Stomach (tissue), 9 donors: Measurements from ENCODE around the gene PCDH9. TPM values are rescaled to one million over a fixed set of nuclear protein-coding genes. Genes with fewer than 3 reads are reported as not detected.

Source experiments
- DNase-seq, 2 donors: peaks; one replicate each; pipeline versions ENCODE4 v3.0.0 to v3.0.0-alpha.2; 2013 to 2019
- H3K27ac ChIP-seq, 5 donors: fragments of 200-600 bp in 4 of 5; sonication (generic) in 4 of 5; one replicate each; pipeline ENCODE4 v1.5.1; 2013 to 2019; ENCODE audit warnings: mild to moderate bottlenecking in 1 of 5, moderate library complexity in 1 of 5
- H3K27me3 ChIP-seq, 3 donors: fragments of 200-600 bp; sonication (generic); one replicate each; pipeline ENCODE4 v1.5.1; 2017 to 2019; ENCODE audit warnings: mixed run types in 1 of 3
- H3K36me3 ChIP-seq, 4 donors: fragments of 200-600 bp; sonication (generic); 1 replicate in 3 of 4; 2 replicates in 1 of 4; pipeline ENCODE4 v1.5.1; 2016 to 2019
- H3K4me1 ChIP-seq, 4 donors: fragments of 200-600 bp; sonication (generic); one replicate each; pipeline ENCODE4 v1.5.1; 2016 to 2019
- H3K4me3 ChIP-seq, 4 donors: fragments of 200-600 bp; sonication (generic) in 3 of 4; one replicate each; pipeline ENCODE4 v1.5.1; 2016 to 2019; ENCODE audit warnings: mild to moderate bottlenecking in 1 of 4
- H3K9me3 ChIP-seq, 4 donors: fragments of 200-600 bp; sonication (generic); one replicate each; pipeline ENCODE4 v1.5.1; 2016 to 2019
- EP300 ChIP-seq: sonication (generic); formaldehyde crosslinking; IDR thresholded peaks from one replicate; pipeline ENCODE4 v1.6.1; 2017; ENCODE audit warnings: antibody characterized with exemption
- POLR2A ChIP-seq, 4 donors: fragments of 450-650 bp; IDR thresholded peaks; one replicate each; pipeline ENCODE4 v1.6.1; 2016; ENCODE audit warnings: antibody characterized with exemption in 4 of 4, control low read depth in 2 of 4, mild to moderate bottlenecking in 1 of 4, moderate library complexity in 1 of 4
- POLR2AphosphoS5 ChIP-seq, 3 donors: sonication (generic); formaldehyde crosslinking; IDR thresholded peaks; one replicate each; pipeline ENCODE4 v1.6.1; 2016; ENCODE audit warnings: antibody characterized with exemption in 3 of 3
- WGBS, 5 donors: extraction: QIAGEN DNeasy Blood & Tissue Kit in 3 of 5; methylation state at CpG; one replicate each; pipeline versions ENCODE4 v1.1.5 to v1.1.7; 2013 to 2018; 5-methylcytosine and 5-hydroxymethylcytosine counted together
- intact Hi-C: fragments of 100-400 bp; cut with DNase I; formaldehyde crosslinking; loops from one replicate; pipeline ENCODE4 v1.15.1; 2023; ENCODE audit warnings: low total_unique reads
- polyA plus RNA-seq, 3 donors: library from polyadenylated mRNA; stranded (reverse); fragments of 200-250 nt; gene quantifications; one replicate each; pipeline ENCODE4 v1.2.3, GENCODE V29; 2013
- total RNA-seq, 5 donors: library from RNA; depleted of rRNA; stranded (reverse); fragments of >200 nt; gene quantifications; one replicate each; pipeline versions ENCODE4 v1.1.0 to v1.2.3, GENCODE V29; 2014 to 2016
- TF ChIP-seq, protein P1 (sequence below), 7 experiments: fragments of 450-650 bp in 4 of 7; fragments of 200-600 bp in 3 of 7; sonication (generic) in 3 of 7; IDR thresholded peaks; one replicate each; pipeline ENCODE4 v1.5.1; 2016 to 2019; ENCODE audit warnings: antibody characterized with exemption in 7 of 7, control low read depth in 2 of 7, mild to moderate bottlenecking in 1 of 7
- donor health status: healthy with polysubstance abuse.
- donor health status: Bipolar disorder and iron deficiency.
- donor health status: healthy.

Gene PCDH9
- total and polyA plus RNA-seq, 8 donors = 0.40 to 36.2 (median 3.7) TPM

DNA sequence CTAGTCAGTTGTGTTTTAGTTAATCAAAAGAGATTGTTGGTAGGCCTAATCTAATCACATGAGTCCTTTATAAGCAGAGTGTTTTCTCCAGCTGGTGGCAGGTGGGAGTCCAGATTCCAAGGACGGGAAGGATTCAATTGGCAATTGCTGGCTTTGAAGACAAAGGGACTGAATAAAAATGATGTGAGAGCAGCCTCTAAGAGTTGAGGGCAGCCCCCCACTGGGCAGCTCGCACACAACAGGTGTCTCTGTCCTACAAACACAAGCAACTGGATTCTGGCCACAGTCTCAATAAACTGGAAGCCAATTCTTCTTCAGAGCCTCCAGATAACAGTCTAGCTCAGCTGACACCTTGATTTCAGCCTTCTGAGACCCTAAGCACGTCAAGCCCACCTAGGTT lies 915.2 kb downstream of the PCDH9 start:
- no peak for DNase-seq
- Histone ChIP-seq H3K27me3 (no peaks in the 10 kb centered on the region), H3K27ac (no peak overlapping the region), H3K36me3 (no peaks in the 10 kb centered on the region), H3K9me3 (no peaks in the 10 kb centered on the region), H3K4me3 (no peak overlapping the region), H3K4me1 (peaks cover 0 to 16% (median 10%) of the 10 kb centered on the region in 4 donors)
- intact Hi-C loops = no loop called here
- WGBS, 5 donors = 68 to 77% (median 76%) methylated on average over 3 of the region's 3 CpGs
- TF ChIP-seq EP300 = no peak
- TF ChIP-seq POLR2A (IDR thresholded peaks at IDR 0.05) = no peak
- no peak for TF ChIP-seq POLR2AphosphoS5 (IDR thresholded peaks at IDR 0.05)
- TF ChIP-seq, protein P1, sequence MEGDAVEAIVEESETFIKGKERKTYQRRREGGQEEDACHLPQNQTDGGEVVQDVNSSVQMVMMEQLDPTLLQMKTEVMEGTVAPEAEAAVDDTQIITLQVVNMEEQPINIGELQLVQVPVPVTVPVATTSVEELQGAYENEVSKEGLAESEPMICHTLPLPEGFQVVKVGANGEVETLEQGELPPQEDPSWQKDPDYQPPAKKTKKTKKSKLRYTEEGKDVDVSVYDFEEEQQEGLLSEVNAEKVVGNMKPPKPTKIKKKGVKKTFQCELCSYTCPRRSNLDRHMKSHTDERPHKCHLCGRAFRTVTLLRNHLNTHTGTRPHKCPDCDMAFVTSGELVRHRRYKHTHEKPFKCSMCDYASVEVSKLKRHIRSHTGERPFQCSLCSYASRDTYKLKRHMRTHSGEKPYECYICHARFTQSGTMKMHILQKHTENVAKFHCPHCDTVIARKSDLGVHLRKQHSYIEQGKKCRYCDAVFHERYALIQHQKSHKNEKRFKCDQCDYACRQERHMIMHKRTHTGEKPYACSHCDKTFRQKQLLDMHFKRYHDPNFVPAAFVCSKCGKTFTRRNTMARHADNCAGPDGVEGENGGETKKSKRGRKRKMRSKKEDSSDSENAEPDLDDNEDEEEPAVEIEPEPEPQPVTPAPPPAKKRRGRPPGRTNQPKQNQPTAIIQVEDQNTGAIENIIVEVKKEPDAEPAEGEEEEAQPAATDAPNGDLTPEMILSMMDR (IDR thresholded peaks at IDR 0.05) = no peak

DNA sequence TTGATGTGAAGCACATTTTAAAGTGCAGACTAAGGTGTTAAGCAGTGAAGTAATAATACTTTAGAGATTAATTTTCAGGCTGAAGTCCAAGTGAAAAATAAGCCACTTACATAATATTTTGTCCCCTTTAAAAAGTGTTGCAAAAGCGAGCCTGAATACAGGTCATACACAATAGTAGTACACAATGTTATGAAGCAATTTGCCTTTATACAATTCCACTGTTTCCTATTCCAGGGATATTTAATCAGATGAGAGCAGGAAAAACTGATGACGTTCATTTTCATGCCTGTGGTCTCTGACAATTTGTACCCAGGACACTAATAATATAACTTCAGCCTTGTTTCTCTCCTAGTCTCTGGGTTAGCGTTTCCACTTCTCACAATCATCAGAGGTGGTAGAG lies 916.7 kb downstream of the PCDH9 start:
- H3K27me3 ChIP-seq = no peaks in the 10 kb centered on the region
- H3K4me1 ChIP-seq = peaks cover 0 to 16% (median 10%) of the 10 kb centered on the region in 4 donors
- no peaks in the 10 kb centered on the region for H3K9me3 ChIP-seq
- no peak for DNase-seq
- H3K27ac ChIP-seq = no peak overlapping the region
- WGBS, 5 donors = 69 to 77% (median 71%) methylated on average over 3 of the region's 3 CpGs
- TF ChIP-seq POLR2AphosphoS5 (IDR thresholded peaks at IDR 0.05) (no peak), EP300 (no peak), POLR2A (IDR thresholded peaks at IDR 0.05) (no peak)
- TF ChIP-seq, protein P1 (IDR thresholded peaks at IDR 0.05) = no peak
- no peak overlapping the region for H3K4me3 ChIP-seq
- intact Hi-C loops = no loop called here
- H3K36me3 ChIP-seq = no peaks in the 10 kb centered on the region

DNA sequence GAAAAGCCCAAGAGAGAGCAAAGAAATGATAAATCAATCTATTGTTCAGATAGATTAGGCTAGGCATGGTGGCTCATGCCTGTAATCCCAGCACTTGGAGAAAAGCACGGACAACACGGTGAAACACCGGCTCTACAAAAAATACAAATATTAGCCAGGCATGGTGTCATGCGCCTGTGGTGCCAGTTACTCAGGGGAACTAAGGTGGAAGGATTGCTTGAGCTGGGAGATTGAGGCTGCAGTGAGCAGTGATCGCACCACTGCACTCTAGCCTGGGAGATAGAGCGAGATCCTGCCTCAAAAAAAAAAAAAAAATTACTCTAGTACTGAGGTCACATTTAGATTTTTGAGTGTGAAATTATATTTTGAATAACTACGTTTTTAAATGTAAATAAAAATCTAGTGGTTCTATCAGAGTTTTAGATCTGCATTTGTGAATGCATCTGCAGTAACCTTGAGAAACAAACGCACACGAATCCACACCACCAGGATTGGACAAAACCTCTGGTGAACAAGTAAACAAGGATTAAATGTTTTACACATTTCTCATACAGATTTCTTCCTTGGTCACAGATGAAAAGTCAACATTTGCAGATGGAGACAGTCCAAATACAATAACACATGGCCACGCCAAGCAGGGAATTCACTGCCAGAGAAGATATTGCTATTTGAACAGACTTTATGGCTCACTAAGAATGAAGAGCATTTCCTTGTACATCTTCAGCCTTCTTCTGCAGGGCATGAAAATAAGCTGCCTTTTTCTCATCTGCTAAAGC lies 917.6 kb downstream of the PCDH9 start:
- intact Hi-C loops = no loop called here
- H3K4me1 ChIP-seq = peaks cover 0 to 16% (median 10%) of the 10 kb centered on the region in 4 donors
- no peaks in the 10 kb centered on the region for H3K36me3 ChIP-seq
- H3K27me3 ChIP-seq = no peaks in the 10 kb centered on the region
- H3K9me3 ChIP-seq = no peaks in the 10 kb centered on the region
- TF ChIP-seq POLR2AphosphoS5 (IDR thresholded peaks at IDR 0.05) (peak in 2 of 3 donors; percentile 39 to 76), EP300 (no peak)
- WGBS, 5 donors = 28 to 48% (median 37%) methylated on average over 10 of the region's 10 CpGs
- peak; percentile 54 to 60 for DNase-seq
- peak overlapping the region in 1 of 4 donors; percentile 1 for H3K4me3 ChIP-seq
- H3K27ac ChIP-seq = no peak overlapping the region

DNA sequence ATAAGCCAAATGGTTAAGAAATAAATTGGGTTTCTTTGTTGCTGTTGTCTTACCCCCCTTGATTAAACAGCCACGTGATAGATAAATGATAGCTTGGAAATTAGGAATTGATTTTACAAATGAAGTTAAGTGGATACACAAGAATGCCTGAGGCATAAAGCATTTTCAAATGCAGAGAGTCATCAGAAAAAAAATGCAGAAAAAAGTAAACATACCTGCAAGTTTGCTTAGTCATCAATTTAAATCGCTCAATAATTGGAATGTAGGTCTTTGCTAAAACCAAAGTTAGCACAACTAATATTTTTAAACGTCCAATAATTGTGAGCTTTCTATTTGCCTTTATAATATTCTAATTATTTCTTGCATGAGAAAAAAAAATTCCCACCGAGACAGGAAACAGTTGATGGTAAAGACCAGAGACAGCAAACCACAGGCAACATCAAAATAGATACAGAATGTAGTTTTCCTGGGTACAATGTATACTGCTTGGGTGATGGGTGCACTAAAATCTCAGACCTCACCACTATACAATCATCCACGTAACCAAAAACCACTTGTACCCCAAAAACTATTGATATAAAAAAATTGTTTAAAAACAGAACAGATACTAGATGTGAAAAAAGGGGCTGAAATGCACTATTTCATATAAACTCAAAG lies 924.0 kb downstream of the PCDH9 start:
- Histone ChIP-seq H3K36me3 (no peaks in the 10 kb centered on the region), H3K9me3 (no peaks in the 10 kb centered on the region), H3K4me3 (no peak overlapping the region), H3K4me1 (no peaks in the 10 kb centered on the region), H3K27me3 (no peaks in the 10 kb centered on the region), H3K27ac (no peak overlapping the region)
- no peak for TF ChIP-seq EP300
- no peak for TF ChIP-seq POLR2AphosphoS5 (IDR thresholded peaks at IDR 0.05)
- TF ChIP-seq, protein P1 (IDR thresholded peaks at IDR 0.05) = no peak
- TF ChIP-seq POLR2A (IDR thresholded peaks at IDR 0.05) = no peak
- no peak for DNase-seq
- WGBS, 5 donors = 59 to 72% (median 66%) methylated on average over 5 of the region's 5 CpGs
- intact Hi-C loops = no loop called here
